Measurements from ENCODE around the gene PMVK. TPM values are rescaled to one million over a fixed set of nuclear protein-coding genes. Genes with fewer than 3 reads are reported as not detected.

Gene PMVK
- total RNA-seq, 1 experiment from 2014 or later = 26.8 TPM

DNA sequence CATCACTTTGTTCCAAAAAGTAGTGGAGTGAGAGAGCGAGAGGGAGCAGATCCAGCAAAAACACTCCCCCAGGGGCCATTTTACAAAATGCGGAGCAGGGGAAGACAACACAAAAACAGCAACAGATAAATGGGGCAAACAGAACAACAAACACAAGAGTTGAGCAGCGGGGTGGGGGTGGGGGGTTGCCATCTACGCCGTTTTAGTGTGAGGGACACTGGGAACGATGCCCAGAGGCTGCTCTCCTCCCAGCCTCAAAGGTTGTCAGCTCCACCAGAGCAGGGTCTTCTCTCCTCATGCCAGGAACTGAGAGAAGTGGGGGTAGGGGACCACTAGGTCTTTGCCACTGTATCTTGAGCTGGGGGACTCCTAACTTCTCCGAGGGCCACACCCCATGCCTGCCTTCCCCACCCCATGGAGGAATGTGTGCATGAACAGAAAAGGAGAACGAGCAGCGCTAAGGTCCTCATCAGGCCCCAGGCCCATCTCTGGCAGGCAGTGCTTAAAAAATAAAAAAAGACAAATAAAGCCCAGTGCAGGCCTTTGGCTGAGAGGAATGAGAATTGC, 20.7 kb upstream of the PMVK start:
- Mint-ChIP-seq H3K36me3 (peaks cover 13% of the 10 kb centered on the region), H3K27ac (0 out of 2 replicates have a peak overlapping the region, but pooled peaks have one; percentile 9), H3K9me3 (no peaks in the 10 kb centered on the region), H3K4me1 (peaks cover 56% of the 10 kb centered on the region), H3K4me3 (peak overlapping the region; percentile 97), H3K27me3 (ENCODE audit: low read depth) (no peaks in the 10 kb centered on the region)
- CTCF ChIA-PET = interaction anchor here (0.6 to 3.8 kb wide), 13 partner anchors 15 to 134 kb away, joined by 3 to 77 read pairs (median 4); partner anchors contain the start of genes LENEP, PMVK and SHC1
- no peak for ATAC-seq
- no peak for DNase-seq (ENCODE audit: low spot score)
- POLR2A ChIA-PET = interaction anchor here (0.8 to 4.6 kb wide), 7 partner anchors 10 to 237 kb away, joined by 3 to 66 read pairs (median 8); partner anchors contain the start of genes CKS1B, FLAD1, PMVK and SHC1
- TF ChIP-seq GABPB1 (CRISPR knock-in tag; IDR thresholded peaks at IDR 0.05) (no peak), ZNF671 (CRISPR knock-in tag; IDR thresholded peaks at IDR 0.05) (no peak), NFE2L1 (CRISPR knock-in tag; IDR thresholded peaks at IDR 0.05) (no peak), HMGA2 (CRISPR knock-in tag; IDR thresholded peaks at IDR 0.05) (no peak), MYBL2 (CRISPR knock-in tag; IDR thresholded peaks at IDR 0.05) (no peak), FOXP1 (CRISPR knock-in tag; IDR thresholded peaks at IDR 0.05; ENCODE audit: borderline replicate concordance) (no peak), IRF2 (CRISPR knock-in tag; IDR thresholded peaks at IDR 0.05; ENCODE audit: borderline replicate concordance, low read depth) (no peak), ZNF317 (CRISPR knock-in tag; IDR thresholded peaks at IDR 0.05; ENCODE audit: borderline replicate concordance, low read depth) (no peak), GTF2I (CRISPR knock-in tag; conservative IDR thresholded peaks at IDR 0.05) (no peak), CREM (CRISPR knock-in tag; IDR thresholded peaks at IDR 0.05) (no peak)
- TF ChIP-seq, protein P1, sequence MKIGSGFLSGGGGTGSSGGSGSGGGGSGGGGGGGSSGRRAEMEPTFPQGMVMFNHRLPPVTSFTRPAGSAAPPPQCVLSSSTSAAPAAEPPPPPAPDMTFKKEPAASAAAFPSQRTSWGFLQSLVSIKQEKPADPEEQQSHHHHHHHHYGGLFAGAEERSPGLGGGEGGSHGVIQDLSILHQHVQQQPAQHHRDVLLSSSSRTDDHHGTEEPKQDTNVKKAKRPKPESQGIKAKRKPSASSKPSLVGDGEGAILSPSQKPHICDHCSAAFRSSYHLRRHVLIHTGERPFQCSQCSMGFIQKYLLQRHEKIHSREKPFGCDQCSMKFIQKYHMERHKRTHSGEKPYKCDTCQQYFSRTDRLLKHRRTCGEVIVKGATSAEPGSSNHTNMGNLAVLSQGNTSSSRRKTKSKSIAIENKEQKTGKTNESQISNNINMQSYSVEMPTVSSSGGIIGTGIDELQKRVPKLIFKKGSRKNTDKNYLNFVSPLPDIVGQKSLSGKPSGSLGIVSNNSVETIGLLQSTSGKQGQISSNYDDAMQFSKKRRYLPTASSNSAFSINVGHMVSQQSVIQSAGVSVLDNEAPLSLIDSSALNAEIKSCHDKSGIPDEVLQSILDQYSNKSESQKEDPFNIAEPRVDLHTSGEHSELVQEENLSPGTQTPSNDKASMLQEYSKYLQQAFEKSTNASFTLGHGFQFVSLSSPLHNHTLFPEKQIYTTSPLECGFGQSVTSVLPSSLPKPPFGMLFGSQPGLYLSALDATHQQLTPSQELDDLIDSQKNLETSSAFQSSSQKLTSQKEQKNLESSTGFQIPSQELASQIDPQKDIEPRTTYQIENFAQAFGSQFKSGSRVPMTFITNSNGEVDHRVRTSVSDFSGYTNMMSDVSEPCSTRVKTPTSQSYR (CRISPR knock-in tag; IDR thresholded peaks at IDR 0.05) = no peak
- TF ChIP-seq, protein P2, sequence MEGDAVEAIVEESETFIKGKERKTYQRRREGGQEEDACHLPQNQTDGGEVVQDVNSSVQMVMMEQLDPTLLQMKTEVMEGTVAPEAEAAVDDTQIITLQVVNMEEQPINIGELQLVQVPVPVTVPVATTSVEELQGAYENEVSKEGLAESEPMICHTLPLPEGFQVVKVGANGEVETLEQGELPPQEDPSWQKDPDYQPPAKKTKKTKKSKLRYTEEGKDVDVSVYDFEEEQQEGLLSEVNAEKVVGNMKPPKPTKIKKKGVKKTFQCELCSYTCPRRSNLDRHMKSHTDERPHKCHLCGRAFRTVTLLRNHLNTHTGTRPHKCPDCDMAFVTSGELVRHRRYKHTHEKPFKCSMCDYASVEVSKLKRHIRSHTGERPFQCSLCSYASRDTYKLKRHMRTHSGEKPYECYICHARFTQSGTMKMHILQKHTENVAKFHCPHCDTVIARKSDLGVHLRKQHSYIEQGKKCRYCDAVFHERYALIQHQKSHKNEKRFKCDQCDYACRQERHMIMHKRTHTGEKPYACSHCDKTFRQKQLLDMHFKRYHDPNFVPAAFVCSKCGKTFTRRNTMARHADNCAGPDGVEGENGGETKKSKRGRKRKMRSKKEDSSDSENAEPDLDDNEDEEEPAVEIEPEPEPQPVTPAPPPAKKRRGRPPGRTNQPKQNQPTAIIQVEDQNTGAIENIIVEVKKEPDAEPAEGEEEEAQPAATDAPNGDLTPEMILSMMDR (IDR thresholded peaks at IDR 0.05) = no peak
- TF ChIP-seq, protein P3, sequence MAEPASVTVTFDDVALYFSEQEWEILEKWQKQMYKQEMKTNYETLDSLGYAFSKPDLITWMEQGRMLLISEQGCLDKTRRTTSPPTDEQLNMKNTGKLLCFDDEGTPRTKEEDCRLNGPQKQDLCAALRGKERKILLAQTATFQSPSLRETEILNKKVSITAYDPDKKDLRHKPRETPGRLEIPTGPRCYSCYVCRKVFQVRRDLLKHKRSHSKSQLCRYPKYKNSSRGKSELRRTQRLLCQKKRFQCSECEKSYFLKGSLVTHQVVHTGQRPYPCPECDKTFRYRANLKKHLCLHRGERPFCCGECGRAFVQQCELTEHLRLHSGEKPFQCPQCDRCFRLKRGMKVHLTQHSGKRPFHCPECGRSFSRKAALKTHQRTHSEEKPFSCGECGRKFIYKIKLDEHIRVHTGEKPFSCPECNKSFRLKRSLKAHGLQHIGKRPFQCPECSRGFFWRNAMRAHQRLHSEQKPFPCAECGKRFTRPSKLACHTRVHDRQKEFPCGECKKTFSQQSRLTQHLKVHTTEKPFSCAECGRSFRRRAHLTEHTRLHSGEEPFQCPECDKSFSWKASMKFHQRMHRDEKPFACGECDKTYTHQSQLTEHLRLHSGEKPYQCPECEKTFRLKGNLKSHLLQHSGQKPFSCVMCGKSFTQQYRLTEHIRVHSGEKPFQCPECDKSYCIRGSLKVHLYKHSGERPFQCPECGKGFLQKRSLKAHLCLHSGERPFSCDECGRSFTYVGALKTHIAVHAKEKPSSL (CRISPR knock-in tag; conservative IDR thresholded peaks at IDR 0.05) = no peak
- TF ChIP-seq, protein P4, sequence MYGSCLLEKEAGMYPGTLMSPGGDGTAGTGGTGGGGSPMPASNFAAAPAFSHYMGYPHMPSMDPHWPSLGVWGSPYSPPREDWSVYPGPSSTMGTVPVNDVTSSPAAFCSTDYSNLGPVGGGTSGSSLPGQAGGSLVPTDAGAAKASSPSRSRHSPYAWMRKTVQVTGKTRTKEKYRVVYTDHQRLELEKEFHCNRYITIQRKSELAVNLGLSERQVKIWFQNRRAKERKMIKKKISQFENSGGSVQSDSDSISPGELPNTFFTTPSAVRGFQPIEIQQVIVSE (CRISPR knock-in tag; IDR thresholded peaks at IDR 0.05; ENCODE audit: borderline replicate concordance) = no peak
- TF ChIP-seq, protein P5, sequence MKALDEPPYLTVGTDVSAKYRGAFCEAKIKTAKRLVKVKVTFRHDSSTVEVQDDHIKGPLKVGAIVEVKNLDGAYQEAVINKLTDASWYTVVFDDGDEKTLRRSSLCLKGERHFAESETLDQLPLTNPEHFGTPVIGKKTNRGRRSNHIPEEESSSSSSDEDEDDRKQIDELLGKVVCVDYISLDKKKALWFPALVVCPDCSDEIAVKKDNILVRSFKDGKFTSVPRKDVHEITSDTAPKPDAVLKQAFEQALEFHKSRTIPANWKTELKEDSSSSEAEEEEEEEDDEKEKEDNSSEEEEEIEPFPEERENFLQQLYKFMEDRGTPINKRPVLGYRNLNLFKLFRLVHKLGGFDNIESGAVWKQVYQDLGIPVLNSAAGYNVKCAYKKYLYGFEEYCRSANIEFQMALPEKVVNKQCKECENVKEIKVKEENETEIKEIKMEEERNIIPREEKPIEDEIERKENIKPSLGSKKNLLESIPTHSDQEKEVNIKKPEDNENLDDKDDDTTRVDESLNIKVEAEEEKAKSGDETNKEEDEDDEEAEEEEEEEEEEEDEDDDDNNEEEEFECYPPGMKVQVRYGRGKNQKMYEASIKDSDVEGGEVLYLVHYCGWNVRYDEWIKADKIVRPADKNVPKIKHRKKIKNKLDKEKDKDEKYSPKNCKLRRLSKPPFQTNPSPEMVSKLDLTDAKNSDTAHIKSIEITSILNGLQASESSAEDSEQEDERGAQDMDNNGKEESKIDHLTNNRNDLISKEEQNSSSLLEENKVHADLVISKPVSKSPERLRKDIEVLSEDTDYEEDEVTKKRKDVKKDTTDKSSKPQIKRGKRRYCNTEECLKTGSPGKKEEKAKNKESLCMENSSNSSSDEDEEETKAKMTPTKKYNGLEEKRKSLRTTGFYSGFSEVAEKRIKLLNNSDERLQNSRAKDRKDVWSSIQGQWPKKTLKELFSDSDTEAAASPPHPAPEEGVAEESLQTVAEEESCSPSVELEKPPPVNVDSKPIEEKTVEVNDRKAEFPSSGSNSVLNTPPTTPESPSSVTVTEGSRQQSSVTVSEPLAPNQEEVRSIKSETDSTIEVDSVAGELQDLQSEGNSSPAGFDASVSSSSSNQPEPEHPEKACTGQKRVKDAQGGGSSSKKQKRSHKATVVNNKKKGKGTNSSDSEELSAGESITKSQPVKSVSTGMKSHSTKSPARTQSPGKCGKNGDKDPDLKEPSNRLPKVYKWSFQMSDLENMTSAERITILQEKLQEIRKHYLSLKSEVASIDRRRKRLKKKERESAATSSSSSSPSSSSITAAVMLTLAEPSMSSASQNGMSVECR (CRISPR knock-in tag; IDR thresholded peaks at IDR 0.05; ENCODE audit: borderline replicate concordance) = no peak
- TF ChIP-seq, protein P6, sequence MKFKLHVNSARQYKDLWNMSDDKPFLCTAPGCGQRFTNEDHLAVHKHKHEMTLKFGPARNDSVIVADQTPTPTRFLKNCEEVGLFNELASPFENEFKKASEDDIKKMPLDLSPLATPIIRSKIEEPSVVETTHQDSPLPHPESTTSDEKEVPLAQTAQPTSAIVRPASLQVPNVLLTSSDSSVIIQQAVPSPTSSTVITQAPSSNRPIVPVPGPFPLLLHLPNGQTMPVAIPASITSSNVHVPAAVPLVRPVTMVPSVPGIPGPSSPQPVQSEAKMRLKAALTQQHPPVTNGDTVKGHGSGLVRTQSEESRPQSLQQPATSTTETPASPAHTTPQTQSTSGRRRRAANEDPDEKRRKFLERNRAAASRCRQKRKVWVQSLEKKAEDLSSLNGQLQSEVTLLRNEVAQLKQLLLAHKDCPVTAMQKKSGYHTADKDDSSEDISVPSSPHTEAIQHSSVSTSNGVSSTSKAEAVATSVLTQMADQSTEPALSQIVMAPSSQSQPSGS (CRISPR knock-in tag; IDR thresholded peaks at IDR 0.05; ENCODE audit: borderline replicate concordance, low read depth) = no peak
- TF ChIP-seq, protein P7, sequence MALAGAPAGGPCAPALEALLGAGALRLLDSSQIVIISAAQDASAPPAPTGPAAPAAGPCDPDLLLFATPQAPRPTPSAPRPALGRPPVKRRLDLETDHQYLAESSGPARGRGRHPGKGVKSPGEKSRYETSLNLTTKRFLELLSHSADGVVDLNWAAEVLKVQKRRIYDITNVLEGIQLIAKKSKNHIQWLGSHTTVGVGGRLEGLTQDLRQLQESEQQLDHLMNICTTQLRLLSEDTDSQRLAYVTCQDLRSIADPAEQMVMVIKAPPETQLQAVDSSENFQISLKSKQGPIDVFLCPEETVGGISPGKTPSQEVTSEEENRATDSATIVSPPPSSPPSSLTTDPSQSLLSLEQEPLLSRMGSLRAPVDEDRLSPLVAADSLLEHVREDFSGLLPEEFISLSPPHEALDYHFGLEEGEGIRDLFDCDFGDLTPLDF (CRISPR knock-in tag; IDR thresholded peaks at IDR 0.05) = no peak
- TF ChIP-seq, protein P8, sequence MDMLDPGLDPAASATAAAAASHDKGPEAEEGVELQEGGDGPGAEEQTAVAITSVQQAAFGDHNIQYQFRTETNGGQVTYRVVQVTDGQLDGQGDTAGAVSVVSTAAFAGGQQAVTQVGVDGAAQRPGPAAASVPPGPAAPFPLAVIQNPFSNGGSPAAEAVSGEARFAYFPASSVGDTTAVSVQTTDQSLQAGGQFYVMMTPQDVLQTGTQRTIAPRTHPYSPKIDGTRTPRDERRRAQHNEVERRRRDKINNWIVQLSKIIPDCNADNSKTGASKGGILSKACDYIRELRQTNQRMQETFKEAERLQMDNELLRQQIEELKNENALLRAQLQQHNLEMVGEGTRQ (CRISPR knock-in tag; IDR thresholded peaks at IDR 0.05) = no peak
- TF ChIP-seq, protein P9, sequence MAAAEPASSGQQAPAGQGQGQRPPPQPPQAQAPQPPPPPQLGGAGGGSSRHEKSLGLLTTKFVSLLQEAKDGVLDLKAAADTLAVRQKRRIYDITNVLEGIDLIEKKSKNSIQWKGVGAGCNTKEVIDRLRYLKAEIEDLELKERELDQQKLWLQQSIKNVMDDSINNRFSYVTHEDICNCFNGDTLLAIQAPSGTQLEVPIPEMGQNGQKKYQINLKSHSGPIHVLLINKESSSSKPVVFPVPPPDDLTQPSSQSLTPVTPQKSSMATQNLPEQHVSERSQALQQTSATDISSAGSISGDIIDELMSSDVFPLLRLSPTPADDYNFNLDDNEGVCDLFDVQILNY (CRISPR knock-in tag; IDR thresholded peaks at IDR 0.05) = no peak
